ENCODE measurements around the gene CORO2B. TPM values are rescaled to one million over a fixed set of nuclear protein-coding genes. Genes with fewer than 3 reads are reported as not detected.
A peak's percentile ranks its signal among the peaks of the same experiment; 100 is the strongest.

Gene CORO2B
- total RNA-seq, 6 donors from 2014 or later: 0.79 to 9.0 (median 2.0) TPM

GRCh38 chr15:68697711-68698690 lies 119.2 kb downstream of the CORO2B start:
- no peak for DNase-seq

GRCh38 chr15:68698708-68699107 lies 119.9 kb downstream of the CORO2B start:
- Histone ChIP-seq H3K4me1 (peaks cover 15 to 21% (median 18%) of the 10 kb centered on the region in 4 donors), H3K36me3 (no peaks in the 10 kb centered on the region), H3K27ac (no peak overlapping the region), H3K9me3 (no peaks in the 10 kb centered on the region), H3K27me3 (no peaks in the 10 kb centered on the region), H3K4me3 (no peak overlapping the region)
- ATAC-seq (ENCODE audit: low FRiP score in 2 of 2) (no peak), DNase-seq (no peak)
- no peak for TF ChIP-seq POLR2A (IDR thresholded peaks at IDR 0.05)
- no peak for TF ChIP-seq POLR2AphosphoS5 (IDR thresholded peaks at IDR 0.05)
- no peak for TF ChIP-seq EP300 (IDR thresholded peaks at IDR 0.05)
- no peak for TF ChIP-seq CTCF (IDR thresholded peaks at IDR 0.05)
- 82% methylated on average over 5 of the region's 5 CpGs for WGBS, 2 donors

More at GRCh38 chr15:68697711-68698690, 119.2 kb downstream of the CORO2B start:
- ATAC-seq (ENCODE audit: low FRiP score in 2 of 2): no peak
- no peak for TF ChIP-seq EP300 (IDR thresholded peaks at IDR 0.05)
- no peaks in the 10 kb centered on the region for H3K36me3 ChIP-seq
- no peak overlapping the region for H3K27ac ChIP-seq
- no peak overlapping the region for H3K4me3 ChIP-seq
- H3K4me1 ChIP-seq: peaks cover 13 to 23% (median 17%) of the 10 kb centered on the region in 4 donors
- no peaks in the 10 kb centered on the region for H3K27me3 ChIP-seq
- no peaks in the 10 kb centered on the region for H3K9me3 ChIP-seq
- WGBS, 2 donors: 93% methylated on average over 7 to 8 of the region's 9 CpGs

- Histone ChIP-seq H3K27ac (peak overlapping the region; percentile 70 to 84 (median 74)), H3K36me3 (no peaks in the 10 kb centered on the region), H3K9me3 (no peaks in the 10 kb centered on the region), H3K4me1 (peaks cover 18 to 27% (median 20%) of the 10 kb centered on the region in 4 donors), H3K27me3 (no peaks in the 10 kb centered on the region), H3K4me3 (no peak overlapping the region)
- DNase-seq (no peak), ATAC-seq (ENCODE audit: low FRiP score in 2 of 2) (no peak)
- no peak for TF ChIP-seq CTCF (IDR thresholded peaks at IDR 0.05)
- no peak for TF ChIP-seq POLR2A (IDR thresholded peaks at IDR 0.05)
- TF ChIP-seq EP300 (IDR thresholded peaks at IDR 0.05): no peak
- TF ChIP-seq POLR2AphosphoS5 (IDR thresholded peaks at IDR 0.05): no peak
- WGBS, 2 donors: 79 to 81% methylated on average over 11 to 12 of the region's 12 CpGs
These were observed 120.5 kb downstream of the CORO2B start for GRCh38 chr15:68699124-68699880.

DNA sequence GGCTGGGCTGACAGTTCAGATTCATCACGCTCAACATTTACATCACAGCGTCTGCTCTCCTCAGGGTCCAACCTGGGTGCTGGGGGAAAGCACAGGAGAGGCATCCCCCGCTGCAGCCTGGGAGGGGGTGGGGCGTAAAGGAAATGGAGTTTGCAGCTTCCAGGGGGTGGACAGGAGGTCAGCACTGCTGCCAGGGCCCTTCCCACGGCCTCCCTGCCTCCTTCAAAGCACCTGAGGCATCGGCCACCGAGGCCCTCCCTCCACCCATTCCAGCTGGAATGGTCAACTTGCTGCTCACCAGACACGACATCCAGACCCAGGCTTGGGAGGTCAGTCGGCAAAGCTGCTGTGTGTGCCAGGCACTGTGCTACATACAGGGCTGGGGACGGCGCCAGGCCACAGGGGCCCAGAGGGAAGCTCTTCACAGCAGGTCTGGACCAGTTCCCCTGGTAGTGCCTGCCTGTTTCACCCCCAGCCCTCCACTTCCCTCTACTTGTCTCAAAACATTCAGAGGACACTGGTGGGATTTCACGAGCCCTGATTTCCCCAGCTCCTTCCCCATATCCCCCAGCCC lies 121.2 kb downstream of the CORO2B start:
- Histone ChIP-seq H3K36me3 (no peaks in the 10 kb centered on the region), H3K4me1 (peaks cover 25 to 34% (median 26%) of the 10 kb centered on the region in 4 donors), H3K27ac (peak overlapping the region; percentile 70 to 84 (median 74)), H3K9me3 (no peaks in the 10 kb centered on the region), H3K27me3 (no peaks in the 10 kb centered on the region), H3K4me3 (no peak overlapping the region)
- peak in 1 of 2 donors; percentile 25 for ATAC-seq (ENCODE audit: low FRiP score in 2 of 2)
- DNase-seq: peak in 1 of 2 donors; percentile 62
- no peak for TF ChIP-seq POLR2A (IDR thresholded peaks at IDR 0.05)
- 70 to 73% methylated on average over 4 to 10 of the region's 12 CpGs for WGBS, 2 donors

GRCh38 chr15:68700455-68701123 lies 121.8 kb downstream of the CORO2B start:
- no peaks in the 10 kb centered on the region for H3K27me3 ChIP-seq
- WGBS, 2 donors: 28 to 38% methylated on average over 19 of the region's 19 CpGs
- H3K27ac ChIP-seq: peak overlapping the region; percentile 70 to 84 (median 74)
- H3K9me3 ChIP-seq: no peaks in the 10 kb centered on the region
- TF ChIP-seq POLR2A (IDR thresholded peaks at IDR 0.05) (no peak), EP300 (IDR thresholded peaks at IDR 0.05) (no peak), CTCF (IDR thresholded peaks at IDR 0.05) (no peak), POLR2AphosphoS5 (IDR thresholded peaks at IDR 0.05) (peak in 1 of 2 donors; percentile 58)
- no peaks in the 10 kb centered on the region for H3K36me3 ChIP-seq
- peak in 1 of 2 donors; percentile 69 for DNase-seq
- peaks cover 25 to 34% (median 29%) of the 10 kb centered on the region in 4 donors for H3K4me1 ChIP-seq
- peak; percentile 9 to 28 for ATAC-seq (ENCODE audit: low FRiP score in 2 of 2)
- no peak overlapping the region for H3K4me3 ChIP-seq
